Activated CD4-positive, alpha-beta T cell treated with anti-CD3 and anti-CD28 coated beads, Interleukin-2, Interleukin-4, amounts not matched to agents 100 ng/mL and 50 ng/mL, durations not matched to agents 16 hours and 8 hours (primary cell): ENCODE measurements around the gene TAS2R60.
"Not testable (repeated sequence)": the region's sequence is repeated elsewhere in the genome, so short reads cannot be mapped to it uniquely, and the experiment has no call there.

Experiments
- DNase-seq: peaks from one replicate; pipeline ENCODE4 v3.0.0-alpha.2; 2020; ENCODE audit warnings: low spot score

TAS2R60 gene

DNA sequence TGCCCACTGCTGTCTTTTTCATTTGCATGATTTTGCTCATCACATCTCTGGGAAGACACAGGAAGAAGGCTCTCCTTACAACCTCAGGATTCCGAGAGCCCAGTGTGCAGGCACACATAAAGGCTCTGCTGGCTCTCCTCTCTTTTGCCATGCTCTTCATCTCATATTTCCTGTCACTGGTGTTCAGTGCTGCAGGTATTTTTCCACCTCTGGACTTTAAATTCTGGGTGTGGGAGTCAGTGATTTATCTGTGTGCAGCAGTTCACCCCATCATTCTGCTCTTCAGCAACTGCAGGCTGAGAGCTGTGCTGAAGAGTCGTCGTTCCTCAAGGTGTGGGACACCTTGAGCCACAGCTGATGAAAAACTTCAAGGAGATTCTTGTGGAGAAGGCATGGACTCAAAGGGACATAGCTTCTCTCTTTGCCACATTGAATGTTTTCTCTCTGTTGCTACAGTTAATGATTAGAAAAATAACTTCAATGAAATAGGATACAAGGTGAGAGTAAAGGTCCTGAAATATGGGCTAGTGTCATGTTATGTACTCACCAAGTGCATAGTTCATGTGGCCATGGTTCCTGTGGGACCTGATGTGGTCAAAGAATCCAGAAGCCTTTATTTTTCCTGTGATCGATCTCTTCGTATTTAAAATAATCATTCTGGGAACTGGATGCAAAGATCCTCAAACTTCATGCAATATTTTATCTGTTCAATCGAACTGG is 970 bp downstream of the TAS2R60 start:
- DNase-seq: no peak

DNA sequence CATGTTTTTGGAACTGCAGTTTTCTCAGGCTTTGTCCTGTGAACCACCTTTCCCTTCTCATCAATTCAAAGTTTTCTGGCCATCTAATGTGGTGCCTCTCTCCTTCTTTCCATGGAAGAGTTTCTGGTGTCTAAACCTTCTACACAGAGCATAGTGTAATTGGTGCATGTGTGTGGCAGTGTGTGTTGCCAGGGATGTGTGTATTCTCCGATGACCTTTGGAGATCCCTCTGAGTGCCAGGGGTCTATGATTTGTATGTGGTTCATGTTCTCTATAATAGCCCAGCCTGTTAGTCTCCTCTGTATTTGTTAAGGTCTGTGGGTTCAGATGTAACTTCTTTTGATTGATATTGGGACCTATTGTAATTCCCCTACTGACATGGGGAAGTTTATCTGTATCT is 1.5 kb downstream of the TAS2R60 start:
- no peak for DNase-seq

- no peak for DNase-seq
Measured at GRCh38 chr7:143447466-143447865, 4.2 kb downstream of the TAS2R60 start.

DNA sequence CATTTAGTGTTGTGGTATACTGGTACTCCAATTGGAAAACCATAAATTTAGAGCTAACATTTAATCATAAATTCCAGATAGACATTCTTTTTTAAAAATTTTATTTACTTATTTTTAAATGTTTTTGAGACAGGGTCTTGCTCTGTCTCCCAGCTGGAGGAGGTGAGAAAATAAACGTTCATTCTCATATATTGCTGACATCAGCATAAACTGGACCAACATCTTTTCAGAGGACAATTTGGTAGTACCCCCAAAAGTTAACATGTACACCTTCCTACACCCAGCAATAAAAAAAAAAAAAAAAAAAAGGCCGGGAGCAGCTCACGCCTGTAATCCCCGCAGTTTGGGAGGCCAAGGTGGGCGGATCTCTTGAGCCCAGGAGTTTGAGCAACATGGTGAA is 5.2 kb downstream of the TAS2R60 start:
- DNase-seq: no peak

DNA sequence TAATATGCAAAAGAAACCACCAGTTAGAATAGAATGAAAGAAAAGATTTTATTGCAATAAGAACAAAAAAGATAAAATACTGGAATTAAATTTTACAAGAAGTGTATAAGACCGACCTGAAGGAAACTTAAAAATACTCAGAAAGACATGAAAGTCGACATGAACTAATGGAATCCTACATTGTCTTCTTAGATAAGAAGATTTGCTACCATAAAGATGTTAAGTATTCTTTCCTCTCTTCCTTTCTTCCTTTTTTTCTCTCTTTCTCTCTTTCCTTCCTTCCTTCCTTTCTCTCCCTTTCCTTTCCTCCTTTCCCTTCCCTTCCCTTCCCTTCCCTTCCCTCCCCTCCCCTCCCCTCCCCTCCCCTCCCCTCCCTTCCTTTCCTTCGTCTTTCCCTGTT is 6.5 kb downstream of the TAS2R60 start:
- no peak for DNase-seq

GRCh38 chr7:143451122-143451521 is 7.9 kb downstream of the TAS2R60 start:
- no peak for DNase-seq

GRCh38 chr7:143451746-143452145 is 8.5 kb downstream of the TAS2R60 start:
- no peak for DNase-seq

DNA sequence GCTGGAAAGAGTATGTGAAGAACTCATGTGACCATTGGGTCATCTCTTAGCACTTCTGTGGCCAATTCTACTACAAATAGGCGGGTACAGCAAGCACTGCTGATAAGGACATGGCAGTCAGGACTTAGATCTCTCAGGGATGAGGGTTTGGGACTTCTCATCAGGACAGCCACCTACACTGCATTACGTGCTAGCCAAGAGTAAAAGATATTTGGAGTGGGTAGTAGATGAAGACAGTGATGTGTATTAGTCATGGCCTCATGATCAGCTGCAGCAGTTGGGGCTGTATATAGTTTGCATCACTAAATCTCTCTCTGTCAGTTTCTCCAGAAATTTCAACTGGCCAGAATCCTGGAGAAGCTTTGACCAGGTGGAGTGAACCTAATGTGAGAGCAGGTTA is 9.2 kb downstream of the TAS2R60 start:
- DNase-seq: no peak

DNA sequence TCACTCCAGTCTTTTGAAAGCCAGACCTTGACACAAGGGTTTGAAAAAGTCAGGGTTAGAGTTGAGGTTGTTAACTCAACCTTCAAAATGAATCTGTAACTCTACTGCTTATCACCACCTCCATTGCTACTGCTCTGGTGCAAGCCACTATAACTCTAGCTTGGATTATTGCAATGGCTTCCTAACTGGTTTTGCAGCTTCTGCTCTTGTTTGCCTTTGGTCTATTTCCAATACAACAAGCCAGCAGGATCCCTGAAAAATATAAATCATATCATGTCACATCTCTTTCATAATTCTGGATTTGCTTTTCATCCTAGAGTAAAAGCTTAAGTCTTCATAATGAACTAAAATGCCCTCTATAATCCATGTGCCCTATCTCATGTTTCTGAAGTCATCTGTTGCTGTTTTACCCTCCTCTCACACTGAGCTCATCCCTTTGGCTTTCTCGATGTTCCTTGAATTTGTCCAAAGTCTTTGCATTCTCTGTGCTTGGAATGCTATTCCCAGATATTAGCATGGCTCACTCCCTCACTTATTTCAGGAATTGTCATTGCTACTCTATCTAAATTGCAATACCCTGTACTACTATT is 10.9 kb downstream of the TAS2R60 start:
- no peak for DNase-seq

- no peak for DNase-seq
Measured at GRCh38 chr7:143455491-143455890, 12.2 kb downstream of the TAS2R60 start.

GRCh38 chr7:143455942-143456341 is 12.7 kb downstream of the TAS2R60 start:
- DNase-seq: no peak

- DNase-seq: no peak
Measured at GRCh38 chr7:143456992-143457793, 13.9 kb downstream of the TAS2R60 start.

- DNase-seq: no peak
Measured at GRCh38 chr7:143458263-143458662, 15.0 kb downstream of the TAS2R60 start.

DNA sequence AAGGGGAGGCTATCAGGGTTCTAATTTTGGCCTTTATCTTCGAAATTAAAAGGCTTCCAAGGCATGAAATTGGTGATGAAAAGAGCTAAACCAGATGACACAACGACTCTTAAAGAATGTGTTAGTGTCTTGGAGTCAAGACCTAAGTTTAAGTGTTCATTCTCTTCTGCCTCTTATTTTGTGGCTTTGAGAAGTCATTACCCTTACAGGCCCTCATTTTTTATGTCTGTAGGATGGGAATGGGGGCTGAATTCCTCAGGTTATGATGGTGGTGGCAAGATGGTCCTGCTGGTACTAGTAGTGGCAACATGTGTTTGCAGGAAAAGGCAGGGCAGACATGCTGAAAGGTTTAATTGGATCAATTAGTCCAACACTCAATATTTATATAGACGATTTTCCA is 15.4 kb downstream of the TAS2R60 start:
- DNase-seq: no peak

- DNase-seq: no peak
Measured at GRCh38 chr7:143459359-143459758, 16.1 kb downstream of the TAS2R60 start.

GRCh38 chr7:143460271-143460979 is 17.2 kb downstream of the TAS2R60 start:
- DNase-seq: no peak

DNA sequence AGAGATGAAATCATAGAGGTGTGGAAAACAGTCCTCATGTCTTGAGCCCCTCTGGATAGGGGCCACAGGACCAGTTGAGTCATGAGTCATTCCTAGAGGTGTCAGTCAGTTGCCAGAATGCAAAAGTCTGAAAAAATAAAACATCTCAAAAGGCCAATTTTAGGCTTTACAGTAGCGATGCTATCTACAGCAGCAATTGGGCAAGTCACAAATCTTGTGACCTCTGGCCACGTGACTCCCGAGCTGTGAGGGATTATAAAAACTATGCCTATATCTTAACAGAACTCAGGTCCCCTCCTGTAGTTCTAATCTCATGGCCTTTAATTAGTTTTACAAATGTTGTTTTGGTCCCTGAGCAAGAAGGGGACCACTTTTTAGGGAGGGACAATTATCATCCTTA is 18.8 kb downstream of the TAS2R60 start:
- no peak for DNase-seq

- DNase-seq: no peak
Measured at GRCh38 chr7:143463556-143463955, 20.3 kb downstream of the TAS2R60 start.

GRCh38 chr7:143463957-143464356 is 20.7 kb downstream of the TAS2R60 start:
- no peak for DNase-seq

DNA sequence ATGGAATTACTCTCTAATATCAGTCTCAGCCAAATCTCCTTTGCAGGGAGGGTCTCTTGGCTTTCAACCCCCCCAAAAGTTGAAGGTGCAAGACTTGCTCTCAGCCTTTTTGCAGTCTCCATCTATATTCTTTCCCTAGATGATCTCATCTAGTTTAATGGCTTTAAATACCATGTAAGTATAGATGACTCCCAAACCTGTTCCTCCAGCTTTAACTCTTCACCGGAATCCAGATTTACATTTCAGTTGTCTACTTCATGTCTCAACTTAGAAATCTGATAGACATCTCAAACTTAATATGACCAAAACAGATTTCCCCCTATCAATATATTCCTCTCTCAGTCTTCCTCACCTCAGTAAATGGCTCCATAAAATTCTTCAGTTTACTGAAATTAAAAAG is 24.5 kb downstream of the TAS2R60 start:
- DNase-seq: no peak

GRCh38 chr7:143472071-143472689 is 28.9 kb downstream of the TAS2R60 start:
- not testable (repeated sequence) for DNase-seq

GRCh38 chr7:143477501-143478150 is 34.4 kb downstream of the TAS2R60 start, which contains the start of gene TAS2R41:
Gene TAS2R41 (plus strand): TSS chr7:143477873. CDS start chr7:143477873, 0 bp downstream.
- no peak for DNase-seq
